G401 (cell line): ENCODE results near the gene ADGRL1. TPM values are rescaled to one million over a fixed set of nuclear protein-coding genes. Genes with fewer than 3 reads are reported as not detected.

Source experiments
- DNase-seq: peaks from one replicate; pipeline ENCODE4 v3.0.0-alpha.2; 2015; ENCODE audit warnings: low spot score
- in situ Hi-C: cut with HindIII; loops from 2 replicates; pipeline ENCODE4 v1.10.0; 2016; ENCODE audit warnings: low sequenced_read_pairs, mixed read lengths
- total RNA-seq: library from RNA; depleted of rRNA; stranded (reverse); fragments of >200 nt; shearing (Covaris generic); gene quantifications from 2 replicates; pipeline ENCODE4 v1.2.3, GENCODE V29; 2014

ADGRL1 gene
- total RNA-seq, 1 experiment from 2014 or later = 20.5 TPM

DNA sequence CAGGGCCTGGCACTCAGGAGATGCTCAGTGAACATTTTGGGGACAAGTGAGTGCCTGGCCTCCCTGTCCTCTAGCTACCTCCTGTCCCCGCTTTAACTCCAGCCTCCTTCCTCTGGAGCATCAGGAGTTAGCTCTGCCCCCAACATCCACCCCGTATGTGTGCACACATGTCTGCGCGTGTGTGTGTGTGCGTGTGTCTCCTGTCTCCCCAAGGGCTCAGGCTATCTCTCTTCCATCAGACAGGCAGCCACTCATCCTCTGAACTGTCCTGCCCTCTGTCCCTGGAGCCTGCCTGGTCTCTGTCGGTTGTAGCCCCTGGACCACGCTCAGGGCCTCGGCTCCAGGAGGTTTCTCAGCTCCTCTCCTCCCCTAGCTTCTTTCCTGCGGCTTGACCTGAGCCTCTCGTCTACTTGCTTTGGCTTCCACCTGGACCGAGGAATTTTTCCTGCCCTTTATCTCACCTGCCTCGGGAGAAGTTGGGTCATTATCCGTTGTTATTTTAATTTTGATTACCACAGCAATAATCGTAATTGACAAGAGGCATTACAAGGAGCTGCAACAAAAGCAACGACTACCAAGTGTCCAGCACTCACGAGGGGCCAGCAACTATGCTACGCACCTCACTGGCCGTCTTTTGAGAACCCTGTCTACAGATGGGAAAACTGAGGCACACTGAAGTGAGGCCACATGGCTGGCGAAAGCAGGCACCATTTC, 37.6 kb downstream of the ADGRL1 start:
- DNase-seq = no peak

GRCh38 chr19:14167576-14168138, 38.3 kb downstream of the ADGRL1 start:
- in situ Hi-C loops = no loop called here
- no peak for DNase-seq

More for the DNA sequence above, 37.6 kb downstream of the ADGRL1 start:
- in situ Hi-C loops = no loop called here

DNA sequence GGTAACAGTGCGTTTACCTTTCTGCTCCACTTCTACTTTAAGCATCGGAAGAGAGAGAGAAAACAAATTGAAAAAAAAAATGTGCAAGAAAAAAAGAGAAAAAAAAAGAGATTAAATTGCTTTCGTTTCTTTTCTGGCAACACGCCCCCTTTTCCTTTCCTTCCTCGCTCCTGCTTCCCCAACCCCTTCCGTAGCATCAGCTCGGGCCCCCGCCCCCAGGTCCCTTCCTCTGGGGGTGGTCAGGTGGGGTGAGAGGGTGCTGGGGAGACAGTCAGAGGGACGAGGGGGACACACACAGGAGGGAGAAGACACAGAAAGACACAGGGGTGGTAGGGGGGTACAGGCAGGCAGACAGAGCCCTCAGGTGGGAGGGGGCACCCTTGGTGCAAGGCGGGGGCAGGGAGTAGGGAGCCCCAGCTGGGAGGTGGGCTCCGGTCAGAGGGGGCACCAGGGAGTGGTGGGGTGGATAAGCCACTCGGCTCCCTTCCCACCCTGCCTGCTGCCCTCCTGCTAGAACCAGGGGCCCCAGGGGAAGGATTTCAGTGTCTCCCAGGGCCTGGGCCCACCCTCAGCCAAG, 38.9 kb downstream of the ADGRL1 start:
- in situ Hi-C loops = no loop called here
- DNase-seq = no peak

DNA sequence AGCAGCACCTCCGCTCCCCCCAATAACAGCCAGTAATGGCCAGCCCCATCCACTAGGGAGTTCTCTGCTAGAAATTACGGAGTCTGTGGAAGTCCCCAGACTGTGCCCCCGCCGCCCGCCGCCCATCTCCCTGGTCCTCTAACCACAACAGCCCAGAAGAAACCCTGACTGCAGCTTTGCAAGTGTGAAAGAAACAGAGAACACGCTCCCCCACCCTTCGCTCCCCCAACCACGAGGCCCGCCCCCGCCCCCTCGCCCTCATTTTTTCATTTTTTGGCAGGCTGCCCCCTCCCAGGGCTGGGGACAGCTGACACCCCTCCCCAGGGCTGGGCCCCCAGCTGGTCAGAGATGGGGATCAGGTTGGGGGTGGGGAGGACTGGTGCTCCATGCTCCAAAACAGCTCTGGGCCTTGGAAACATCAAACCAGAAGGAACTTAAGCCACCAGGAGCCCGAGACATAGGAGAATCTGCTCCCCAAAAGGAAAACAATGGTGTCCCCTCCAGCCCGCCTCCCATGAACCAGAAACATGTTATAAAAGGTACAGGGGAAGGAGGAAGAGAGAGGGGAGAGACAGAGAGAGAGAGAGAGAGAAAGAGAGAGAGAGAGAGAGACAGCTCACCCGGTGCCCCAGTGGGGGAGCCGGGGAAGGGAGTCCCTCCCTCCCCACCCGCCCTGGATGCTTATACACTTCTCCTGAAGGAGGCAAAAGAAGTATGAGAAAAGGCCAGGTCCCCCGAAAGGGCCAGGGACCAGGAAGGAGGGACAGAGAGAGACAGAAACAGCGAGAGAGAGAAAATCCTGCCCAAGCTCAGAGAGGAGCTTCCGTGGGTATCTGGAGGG, 39.8 kb downstream of the ADGRL1 start:
- DNase-seq = no peak
- in situ Hi-C loops = no loop called here

- in situ Hi-C loops = no loop called here
- DNase-seq = no peak
These were observed 41.1 kb downstream of the ADGRL1 start for GRCh38 chr19:14164724-14165493.

DNA sequence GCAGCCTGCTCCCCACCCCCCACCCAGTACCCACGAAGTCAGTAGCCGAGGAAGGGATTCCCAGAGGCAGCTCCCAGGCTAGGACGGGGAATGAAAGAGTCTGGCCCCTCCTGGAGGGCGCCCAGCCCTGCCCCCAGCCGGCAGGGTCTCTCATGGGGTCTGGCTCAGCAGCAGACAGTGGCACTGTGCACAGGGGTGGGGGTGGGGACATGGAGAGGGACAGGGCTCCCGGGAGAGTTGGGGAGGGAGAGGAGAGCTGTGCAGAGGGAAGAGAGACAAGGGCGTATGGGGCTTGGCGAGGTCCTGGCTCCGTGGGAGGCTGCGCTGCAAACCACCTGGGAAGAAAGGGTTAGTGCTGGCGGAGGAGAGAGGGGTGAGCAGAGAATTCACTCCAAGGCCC, 41.9 kb downstream of the ADGRL1 start:
- in situ Hi-C loops = no loop called here
- DNase-seq = no peak

DNA sequence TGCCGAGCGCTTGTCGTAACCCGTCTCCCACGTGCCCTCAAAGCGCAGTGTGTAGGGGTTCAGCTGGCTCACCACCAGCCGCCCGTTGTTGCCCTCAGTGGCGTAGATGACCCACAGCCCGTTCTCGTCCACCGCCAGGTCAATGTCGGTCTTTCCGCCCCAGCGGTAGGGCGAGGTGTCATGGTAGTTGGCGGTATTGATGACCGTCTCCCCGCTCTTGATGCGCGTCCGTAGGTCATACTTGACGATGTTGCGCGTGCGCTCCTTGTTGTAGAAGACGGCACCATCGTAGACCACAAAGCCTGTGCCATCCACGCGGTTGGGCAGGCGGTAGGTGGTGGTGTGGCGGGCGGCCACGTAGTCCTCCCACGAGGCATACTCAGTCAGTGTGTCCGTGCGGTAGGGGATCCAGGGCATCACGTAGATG, 43.1 kb downstream of the ADGRL1 start:
- no peak for DNase-seq
- in situ Hi-C loops = no loop called here

- in situ Hi-C loops = no loop called here
- DNase-seq = no peak
These were observed 44.7 kb downstream of the ADGRL1 start for GRCh38 chr19:14161305-14161704.

- in situ Hi-C loops = no loop called here
- peak; percentile 50 for DNase-seq
These were observed 45.8 kb downstream of the ADGRL1 start for GRCh38 chr19:14160017-14160703.

DNA sequence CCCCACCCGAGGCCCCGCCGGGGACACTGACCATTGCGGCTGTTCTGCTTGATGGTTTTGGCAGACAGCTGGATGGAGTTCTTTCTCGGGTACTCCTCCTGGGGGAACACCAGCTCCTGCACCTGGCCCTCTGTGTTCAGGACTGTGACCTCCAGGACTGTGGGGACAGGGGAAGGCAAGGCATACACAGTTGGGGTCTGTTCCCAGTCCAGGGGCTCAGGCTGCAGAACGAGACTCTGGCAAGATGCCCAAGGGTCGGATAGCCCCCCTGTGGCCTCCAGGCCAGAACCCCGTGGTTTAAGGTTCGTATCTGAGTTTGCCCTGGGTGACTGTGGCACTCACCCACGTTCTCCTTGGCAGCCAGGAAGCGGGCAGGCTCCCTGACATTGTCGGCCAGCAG, 46.9 kb downstream of the ADGRL1 start:
- in situ Hi-C loops = no loop called here
- DNase-seq = no peak

DNA sequence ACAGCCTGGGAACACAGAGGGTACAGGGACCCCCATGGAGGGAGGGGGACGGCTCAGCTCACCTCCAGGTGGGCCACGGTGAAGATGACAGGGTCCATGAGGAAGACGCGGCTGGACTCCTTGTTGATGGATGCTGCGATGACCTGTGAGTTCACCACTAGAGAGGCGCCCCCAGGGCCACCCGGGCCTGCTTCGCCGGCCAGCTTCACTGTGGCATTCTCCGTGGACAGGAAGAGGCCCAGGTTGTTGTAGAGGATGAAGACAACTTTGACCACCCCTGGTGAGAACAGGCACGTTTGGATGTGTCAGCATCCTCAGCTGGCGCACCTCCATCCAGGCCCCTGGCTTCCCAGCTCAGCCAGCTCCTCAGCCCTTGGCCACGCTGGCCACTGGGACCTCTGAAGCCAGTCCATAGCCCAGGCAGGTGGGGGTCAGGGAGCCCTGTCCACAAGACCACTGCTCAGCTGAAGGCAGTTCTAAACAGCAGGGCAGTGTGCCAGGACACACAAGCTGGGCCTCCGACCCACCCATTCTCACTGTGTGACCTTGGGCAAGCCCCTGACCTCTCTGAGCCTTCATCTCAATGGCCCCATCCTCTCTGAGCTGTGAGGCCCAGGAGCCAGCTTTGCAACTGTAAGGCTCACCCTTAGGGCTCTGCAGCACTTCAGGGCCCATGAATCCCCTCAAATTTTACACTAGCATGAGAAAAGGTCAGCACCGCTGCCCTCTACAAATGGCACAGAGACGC, 47.5 kb downstream of the ADGRL1 start:
- in situ Hi-C loops = no loop called here
- DNase-seq = no peak

DNA sequence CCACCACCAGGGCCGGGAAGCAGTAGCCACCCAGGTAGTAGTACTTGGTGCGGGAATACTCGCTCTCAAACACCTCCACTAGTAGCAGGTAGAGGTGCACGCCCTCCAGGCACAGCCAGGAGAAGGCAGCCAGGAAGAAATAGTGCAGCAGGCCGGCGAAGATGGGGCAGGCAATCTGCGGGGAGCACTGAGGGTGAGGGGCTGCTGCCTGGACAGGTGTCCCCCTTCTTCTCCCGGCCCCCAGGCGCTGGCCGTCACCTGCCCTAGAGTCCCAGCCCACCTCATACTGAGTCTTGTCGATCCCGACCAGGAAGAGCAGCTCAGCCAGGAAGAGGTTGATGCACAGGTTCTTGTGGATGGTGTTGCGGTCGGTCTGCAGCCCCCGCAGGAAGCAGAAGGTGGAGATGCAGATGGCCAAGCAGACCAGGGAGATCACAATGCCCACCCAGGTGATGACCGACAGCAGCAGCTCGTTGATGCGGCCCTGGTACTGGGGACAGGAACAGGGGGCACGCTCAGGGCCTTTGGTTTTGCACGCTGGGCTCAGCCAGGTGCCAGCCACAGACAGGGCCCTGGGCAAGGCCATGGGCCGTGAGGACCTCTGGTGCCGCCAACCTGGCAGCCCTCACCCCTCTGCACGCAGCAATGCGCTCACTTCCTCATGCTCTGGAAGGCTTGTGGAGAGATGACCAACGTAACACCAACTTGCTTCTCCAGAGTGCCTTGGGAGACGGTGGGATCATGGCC, 48.8 kb downstream of the ADGRL1 start:
- no peak for DNase-seq

DNA sequence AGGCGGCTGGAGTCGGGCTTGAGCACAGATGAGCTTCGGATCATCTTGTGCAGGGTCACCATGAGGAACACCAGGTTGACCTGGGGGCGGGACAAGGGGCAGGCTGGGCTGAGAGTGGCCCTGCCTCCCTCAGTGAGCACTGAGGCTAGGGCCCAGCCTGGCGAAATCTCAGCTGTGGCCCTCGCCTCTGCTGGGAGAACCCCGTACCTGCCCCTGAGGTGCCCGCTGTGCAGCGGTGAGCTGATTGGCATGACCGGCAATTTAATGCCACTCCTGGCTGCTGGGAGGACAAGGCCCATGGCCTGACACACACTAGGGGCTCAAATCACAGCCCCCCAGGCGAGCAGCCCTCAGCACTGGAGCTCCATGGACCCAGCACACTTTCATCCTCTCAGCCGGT, 49.8 kb downstream of the ADGRL1 start:
- DNase-seq = no peak
- in situ Hi-C loops = no loop called here

More for the DNA sequence above, 48.8 kb downstream of the ADGRL1 start:
- in situ Hi-C loops = no loop called here

DNA sequence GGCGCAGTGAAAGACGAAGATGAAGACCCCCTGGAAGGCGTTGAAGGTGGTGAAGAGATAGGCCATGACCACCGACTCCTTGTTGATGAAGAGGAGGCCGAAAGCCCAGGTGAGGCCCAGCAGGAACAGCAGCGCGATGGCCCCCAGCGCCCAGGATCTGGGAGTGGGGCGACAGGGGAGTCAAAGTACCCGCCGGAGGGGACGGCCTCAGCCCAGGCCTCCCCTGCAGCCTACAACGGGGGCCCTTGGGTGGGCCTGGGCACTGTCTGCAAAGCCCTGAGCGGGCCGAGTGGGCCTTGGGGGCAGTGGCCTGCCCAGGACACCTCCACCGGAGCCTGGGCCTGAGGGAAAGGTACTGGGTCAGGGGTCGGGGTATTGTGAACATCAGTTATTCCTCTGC, 50.6 kb downstream of the ADGRL1 start:
- in situ Hi-C loops = no loop called here
- no peak for DNase-seq

DNA sequence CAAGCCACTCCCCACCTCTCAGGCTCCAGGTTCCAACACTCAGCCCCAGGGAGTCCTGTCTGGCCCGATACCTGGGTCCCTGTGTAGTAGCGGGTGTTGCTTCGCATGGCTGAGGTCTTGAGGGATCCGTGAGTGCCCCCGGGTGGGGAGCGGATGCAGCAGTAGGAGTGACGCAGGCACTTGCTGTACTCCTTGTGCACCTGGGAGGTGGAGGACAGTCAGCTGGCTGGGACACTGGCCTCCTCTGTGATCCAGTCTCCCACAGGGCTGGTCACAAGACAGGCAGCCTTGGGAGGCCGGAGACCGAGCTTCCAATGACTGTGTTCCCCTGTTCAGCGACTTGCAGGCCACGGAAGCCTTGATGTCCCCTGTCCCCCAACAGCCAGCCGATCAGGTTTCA, 53.3 kb downstream of the ADGRL1 start:
- no peak for DNase-seq
- in situ Hi-C loops = no loop called here

DNA sequence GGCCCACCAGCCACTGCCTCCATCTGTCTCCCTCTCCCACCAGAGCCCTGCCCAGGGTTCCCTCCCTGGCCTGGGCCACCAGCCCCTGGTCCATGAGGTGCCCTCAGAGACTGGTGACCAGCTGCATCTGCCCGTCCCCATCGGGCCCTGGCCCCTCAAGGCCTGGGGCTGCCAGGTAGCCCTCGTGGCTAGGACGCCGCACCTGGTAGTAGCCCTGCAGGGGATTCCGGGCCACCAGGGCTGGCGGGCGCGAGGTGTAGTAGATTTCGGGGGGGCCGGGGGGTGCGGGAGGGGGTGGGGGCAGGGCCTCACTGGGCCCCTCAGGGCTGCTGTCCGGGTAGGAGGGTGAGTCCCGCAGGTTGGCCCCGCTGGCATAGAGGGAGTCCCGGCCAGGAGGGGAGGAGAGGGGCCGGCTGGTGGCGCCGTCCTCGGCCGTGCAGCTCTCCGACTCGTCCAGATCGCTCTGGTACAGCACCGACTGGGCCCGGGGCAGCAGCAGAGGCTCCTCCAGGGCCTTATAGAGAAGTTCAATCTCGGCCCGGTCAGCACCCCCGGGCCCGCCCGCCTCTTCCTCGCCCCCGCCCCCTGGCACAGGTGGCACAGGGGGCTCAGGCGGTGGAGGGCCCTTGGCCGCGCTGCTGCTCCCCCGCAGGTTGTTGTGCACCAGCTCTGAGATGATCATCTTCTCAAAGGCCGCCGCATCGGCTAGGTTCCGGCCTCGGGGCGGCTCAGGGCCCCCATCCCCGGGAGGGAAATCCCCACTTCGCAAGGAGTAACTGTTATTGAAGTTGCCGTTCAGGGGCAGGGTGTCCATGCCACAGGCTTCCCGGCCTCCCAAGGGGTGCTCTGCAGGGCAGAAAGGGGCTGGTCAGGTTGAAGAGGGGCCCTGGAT, 55.0 kb downstream of the ADGRL1 start:
- DNase-seq = no peak
- in situ Hi-C loops = no loop called here
